GM12873 (cell line): Measurements from ENCODE around the gene PLK3.

Experiments used
- CTCF ChIP-seq: IDR thresholded peaks from 2 replicates; pipeline ENCODE4 v1.5.1; 2012; ENCODE audit warnings: low read depth, mild to moderate bottlenecking, moderate library complexity, low read length, control low read depth; ENCODE audit not compliant: insufficient read depth; ENCODE audit errors: missing control alignments

Gene PLK3

DNA sequence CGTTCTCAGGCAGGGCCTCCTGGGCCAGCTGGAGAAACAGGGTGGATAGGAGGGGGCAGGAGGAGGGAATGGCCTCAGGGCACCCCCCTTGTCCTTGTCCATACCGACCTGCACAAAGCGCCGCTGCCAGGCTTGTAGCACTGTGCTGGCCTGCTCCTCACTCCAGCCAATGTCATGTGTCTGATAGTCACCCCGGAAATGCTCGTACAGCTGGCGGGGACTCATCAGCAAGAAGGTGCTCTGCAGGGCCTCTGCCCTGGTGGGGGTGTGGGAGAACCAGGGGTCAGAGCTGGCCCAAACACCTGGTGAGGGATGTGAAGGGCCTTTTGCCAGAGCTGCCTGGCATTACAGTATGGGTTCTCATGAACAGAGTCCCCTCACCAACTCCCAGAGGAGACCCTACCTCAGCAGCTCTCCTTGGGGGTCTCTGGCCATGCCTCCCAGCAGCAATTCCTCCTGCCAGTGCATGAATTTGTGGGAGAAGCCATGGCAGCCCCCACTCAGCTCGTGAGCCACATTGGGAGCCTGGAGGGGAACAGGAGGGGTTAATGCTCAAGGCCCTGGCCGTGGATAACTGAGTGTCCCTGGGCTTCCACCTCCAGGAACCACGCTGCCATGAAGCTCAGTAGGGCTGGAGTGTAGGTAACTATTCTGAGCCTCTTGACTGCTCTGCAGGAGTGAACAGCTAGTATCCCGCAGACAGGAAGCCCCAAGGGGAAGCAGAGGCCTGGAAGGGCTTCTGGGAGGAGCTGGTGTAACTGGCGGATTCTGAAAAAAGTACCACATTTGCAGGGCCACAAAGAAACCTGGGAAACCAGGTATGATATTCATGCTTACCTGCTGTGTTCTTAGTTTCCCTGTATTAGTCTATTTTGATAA lies 29.6 kb downstream of the PLK3 start:
- no peak for TF ChIP-seq CTCF

GRCh38 chr1:44830900-44831304 lies 30.7 kb downstream of the PLK3 start:
- no peak for TF ChIP-seq CTCF

DNA sequence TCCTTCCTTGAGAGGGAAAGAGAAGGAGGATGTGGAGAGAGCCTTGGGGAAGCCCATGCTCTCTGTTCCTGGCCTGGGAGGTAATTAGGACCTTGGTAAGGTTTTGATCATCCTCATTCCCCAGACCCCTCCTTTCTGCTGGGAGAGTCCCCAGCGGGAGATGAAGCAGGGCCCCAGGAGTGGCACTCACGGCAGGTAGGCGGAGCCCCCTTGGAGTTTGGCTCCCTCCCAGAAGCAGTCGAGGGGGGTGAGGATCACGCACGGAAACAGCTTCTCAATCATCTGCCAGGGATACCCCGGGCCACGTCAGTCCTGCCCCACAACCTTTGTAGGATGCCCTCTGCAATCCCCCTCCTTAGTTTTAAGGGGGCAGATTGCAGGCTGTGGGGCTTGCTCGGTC lies 31.3 kb downstream of the PLK3 start:
- TF ChIP-seq CTCF, result no peak

DNA sequence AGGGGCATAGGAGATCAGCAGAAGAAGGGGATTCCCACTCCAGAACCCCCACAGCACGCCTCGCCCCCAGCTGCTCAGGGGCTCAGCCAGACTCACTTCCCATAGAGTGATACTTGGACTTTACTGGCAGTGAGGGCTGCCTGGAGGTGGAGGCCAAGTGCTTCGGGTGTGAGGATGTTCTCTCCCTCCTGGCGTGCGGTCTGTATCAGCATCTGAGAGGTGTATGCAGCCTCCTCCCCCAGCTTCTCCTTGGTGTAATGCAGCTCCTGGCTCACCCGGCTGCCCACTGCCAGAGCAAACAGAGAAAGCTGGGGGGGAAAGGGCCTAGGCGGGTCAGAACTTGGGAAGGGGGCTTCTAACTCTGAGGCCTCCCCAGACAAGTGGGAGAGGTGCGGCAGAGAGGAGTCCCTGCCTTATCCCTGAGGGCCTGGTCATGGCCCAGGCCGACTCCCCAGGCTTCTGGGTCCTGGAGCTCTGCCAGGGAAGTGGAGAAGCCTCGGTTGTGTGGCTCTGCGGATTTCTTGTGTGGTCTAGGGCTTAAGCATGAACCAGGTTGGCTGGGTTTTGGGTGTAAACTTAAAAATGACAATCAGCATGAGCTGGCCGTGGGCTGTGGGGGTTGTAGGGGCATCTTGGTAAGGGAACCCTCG lies 32.0 kb downstream of the PLK3 start:
- TF ChIP-seq CTCF, result no peak

- no peak for TF ChIP-seq CTCF
Measured at GRCh38 chr1:44834328-44834727, 34.2 kb downstream of the PLK3 start.

- peak; percentile 94 for TF ChIP-seq CTCF
Measured at GRCh38 chr1:44835738-44836675, 35.8 kb downstream of the PLK3 start.

GRCh38 chr1:44839576-44839975 lies 39.4 kb downstream of the PLK3 start:
- TF ChIP-seq CTCF, result no peak
